Inferior parietal cortex (tissue), 1 donor: Measurements from ENCODE around the gene YIF1A.
"Not testable (repeated sequence)": the region's sequence is repeated elsewhere in the genome, so short reads cannot be mapped to it uniquely, and the experiment has no call there.

Source experiments
- DNase-seq: peaks from one replicate; pipeline ENCODE4 v3.0.0-alpha.2; 2016; ENCODE audit errors: extremely low spot score

The YIF1A gene

DNA sequence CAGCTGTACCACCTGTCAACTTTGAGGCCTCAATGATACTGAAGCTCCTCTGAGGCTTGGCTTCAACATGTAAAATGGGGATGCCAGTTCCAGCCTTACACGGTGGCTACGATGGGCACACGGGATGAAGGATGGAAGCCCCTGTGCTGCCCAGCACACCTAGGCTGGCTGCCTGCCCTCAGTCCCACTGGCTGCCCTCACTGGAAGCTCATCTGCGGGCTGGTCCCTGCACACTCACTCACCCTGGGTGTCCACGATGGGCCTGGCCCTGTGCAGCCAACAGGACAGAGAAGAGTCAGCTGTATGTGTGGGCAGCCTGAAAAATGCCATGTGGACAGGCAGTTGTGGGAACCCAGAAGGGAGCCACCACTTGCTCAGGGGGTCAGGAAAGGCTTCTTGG lies 2.2 kb downstream of the YIF1A start:
- no peak for DNase-seq

DNA sequence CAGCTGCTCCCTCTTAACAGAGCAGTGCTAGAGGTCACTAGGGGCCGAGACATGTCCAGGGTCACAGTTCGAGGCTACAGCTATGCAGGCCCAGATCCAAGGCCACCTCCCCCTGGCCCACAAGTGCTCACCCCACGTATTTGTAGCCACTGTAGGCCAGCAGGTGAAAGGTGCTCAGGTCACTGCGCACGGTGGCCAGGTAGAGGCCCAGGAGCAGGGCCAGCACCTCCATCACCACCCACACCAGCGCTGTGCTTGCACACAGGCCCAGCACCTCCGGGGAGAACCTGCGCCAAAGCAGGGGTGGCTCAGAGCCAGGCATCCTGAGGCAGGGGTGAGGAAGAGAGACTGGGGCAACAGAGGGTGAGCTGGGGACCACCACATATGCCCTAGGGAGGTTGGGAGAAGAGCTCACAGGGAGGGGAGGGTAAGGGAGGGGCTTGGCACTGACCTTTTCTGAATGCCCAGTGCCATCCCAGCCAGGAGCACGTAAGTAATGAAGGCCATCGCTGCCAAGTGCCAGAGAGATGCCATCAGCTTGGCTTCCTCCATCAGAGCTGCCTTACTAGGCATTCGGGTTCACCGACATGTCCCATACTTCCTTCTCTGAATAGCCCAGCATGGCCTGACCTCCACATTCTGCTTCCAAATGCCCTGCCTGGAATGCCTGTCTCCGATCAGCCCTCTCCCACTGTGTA lies 3.5 kb downstream of the YIF1A start:
- DNase-seq: no peak

DNA sequence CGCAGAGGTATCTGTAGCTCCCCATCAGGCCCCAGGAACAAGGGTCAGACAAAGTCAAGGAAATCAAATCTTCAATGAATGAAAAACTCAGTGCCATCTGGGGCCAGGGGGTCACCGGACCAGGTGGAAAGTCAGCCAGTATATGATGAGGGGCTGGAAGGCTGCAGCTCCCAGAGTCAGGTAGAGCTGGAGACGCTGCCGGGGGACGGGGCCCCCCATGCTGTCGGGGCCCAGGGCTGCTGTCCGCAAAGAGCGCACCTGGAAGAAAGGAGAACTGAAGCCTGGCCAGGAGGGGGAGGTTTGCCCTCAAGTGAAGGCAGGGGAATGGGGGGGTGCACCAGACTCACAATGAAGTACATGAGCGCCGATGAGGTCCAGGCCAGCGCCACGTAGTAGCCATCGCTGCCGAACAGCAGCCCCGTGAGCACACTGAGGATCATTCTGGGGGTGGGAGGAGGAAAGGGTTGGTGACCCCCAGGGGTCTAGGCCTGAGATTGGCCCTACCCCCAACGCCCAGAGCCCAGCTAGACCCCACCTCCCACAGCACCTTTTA lies 4.3 kb downstream of the YIF1A start:
- DNase-seq: no peak

DNA sequence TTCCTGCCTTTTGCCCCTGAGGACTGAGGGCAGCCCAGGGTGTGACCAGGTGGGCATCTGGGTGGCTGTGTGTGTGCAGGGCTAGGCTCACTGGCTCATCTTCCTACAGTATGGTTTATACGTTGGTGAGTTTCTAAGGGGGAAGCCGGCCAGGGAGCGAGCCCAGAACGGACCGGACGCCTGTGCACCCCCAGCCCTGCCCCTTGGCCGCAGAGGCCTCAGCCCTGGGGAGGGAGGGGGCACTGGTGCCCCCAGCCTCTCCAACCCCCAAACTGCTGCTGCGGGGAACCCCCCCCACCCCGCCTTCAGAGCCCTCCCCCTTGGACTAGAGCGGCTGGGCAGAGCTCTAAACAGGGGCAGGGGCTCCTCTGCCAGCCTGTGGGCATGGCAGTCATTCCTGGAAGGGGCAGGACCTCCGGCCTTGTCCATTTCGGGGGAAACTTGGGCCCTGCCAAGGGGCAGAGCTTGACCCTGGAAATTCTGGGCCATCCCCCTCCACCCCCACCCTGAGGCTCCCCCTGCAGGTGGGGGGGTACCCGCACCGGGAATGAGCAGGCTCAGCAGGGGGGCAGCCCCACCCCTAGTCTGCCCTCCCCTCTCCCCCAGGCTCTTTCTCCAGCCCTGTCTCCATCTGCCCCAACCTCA lies 5.4 kb downstream of the YIF1A start:
- DNase-seq: no peak

DNA sequence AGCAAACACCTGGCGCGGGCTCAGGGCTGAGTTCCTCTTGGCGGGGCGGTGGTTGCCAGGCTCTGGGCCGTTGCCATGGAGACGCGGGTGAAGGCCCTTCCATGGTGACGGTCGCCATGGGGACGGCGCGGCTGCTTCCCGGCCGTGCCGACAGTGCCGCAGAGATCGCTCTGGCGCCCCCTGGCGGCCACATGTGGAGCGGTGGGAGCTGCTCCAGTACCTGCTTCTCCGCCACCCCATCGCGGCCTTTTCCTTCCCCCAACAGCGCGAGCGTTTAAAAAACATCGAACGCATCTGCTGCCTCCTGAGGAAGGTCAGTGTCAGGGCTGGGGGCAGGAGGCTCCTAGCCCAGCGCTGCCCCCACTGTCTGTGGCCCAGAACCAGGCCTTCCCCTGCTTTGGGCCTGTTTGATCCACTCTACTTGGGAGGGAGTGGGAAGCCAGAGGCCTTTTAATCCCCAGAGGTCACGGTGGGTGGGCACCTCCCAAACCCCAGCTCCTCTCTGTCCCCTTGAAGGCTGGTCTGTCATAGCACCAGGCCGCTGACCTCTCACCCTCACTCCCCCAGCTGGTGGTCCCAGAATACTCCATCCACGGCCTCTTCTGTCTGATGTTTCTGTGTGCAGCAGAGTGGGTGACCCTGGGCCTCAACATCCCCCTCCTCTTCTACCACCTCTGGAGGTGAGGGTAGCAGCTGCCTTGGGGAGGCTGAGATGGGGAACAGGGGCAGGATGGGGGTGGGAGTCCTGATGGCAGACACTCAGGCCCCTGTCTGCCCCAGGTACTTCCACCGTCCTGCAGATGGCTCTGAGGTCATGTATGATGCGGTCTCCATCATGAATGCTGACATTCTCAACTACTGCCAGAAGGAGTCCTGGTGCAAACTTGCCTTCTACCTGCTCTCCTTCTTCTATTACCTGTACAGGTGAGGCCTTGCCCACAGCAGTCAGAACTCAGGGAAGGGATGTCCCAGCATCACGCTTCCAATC lies 6.2 kb downstream of the YIF1A start:
- peak; percentile 97 for DNase-seq

DNA sequence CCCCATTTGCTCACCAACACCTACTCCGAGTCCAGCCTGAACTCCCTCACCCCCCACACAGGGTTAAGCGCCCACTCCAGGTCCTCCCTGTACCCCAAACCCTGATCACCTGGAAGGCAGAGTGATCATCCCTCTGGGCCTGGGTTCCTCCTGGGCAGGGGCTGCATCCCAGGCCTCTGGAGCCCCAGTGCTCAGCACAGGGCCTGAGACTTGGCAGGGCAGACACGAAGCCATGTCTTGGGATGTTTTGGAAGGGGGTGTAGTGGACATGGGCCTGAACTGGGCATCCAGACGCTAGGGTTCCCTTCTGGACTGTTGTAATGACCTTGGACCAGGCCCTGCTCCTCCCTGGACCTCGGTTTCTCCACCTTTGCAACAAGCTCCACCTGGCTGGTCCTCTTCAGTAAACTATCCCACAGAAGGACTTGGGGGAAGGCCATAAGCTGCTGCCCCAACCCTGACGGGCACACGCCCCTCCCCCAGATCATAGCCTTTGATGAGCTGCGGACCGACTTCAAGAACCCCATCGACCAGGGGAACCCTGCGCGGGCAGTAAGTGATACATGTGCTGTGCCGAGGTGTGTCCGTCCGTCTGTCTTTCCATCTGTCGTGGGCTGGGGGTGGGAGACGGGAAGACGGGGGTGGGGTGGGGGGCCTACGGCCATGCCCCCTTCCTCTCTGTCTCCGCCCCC lies 7.0 kb downstream of the YIF1A start:
- no peak for DNase-seq

DNA sequence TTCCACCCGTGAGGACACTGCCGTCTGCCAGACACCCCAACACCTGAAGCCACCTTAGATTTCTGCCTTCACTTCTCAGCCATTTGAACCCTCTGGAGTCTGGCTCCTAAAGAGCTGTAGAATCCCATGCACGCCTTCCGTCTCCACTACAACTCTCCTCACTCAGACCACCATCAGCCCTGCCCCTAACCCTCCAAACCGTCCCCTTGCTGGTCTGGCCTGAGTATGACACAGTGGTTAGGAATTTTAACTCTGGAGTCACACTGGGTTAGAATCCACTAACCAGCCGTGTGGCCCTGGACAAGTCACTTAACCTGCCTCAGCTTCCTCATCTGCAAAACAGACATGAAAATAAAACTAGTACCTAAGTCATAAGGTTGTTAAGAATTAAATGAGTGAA lies 7.9 kb downstream of the YIF1A start:
- no peak for DNase-seq

DNA sequence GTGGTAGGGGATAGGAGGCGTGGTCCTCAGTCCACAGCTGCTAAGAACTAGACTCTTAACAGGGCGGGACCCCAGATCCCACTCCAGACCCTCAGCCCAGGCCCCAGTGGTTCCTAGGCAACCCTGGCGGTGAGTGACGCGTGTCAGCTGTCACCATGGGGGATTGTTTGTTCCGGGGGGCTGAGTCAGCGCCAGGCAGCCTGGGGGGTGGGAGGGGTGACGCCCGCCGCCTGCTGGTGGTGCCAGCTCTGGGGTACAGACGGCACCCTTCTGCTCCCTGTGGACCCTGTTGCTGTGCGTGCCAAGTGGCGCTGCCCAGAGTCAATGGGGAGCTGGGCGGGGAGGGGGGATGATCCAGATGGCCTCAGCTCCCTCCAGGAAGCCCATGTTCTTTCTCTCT lies 8.5 kb downstream of the YIF1A start:
- DNase-seq: no peak

DNA sequence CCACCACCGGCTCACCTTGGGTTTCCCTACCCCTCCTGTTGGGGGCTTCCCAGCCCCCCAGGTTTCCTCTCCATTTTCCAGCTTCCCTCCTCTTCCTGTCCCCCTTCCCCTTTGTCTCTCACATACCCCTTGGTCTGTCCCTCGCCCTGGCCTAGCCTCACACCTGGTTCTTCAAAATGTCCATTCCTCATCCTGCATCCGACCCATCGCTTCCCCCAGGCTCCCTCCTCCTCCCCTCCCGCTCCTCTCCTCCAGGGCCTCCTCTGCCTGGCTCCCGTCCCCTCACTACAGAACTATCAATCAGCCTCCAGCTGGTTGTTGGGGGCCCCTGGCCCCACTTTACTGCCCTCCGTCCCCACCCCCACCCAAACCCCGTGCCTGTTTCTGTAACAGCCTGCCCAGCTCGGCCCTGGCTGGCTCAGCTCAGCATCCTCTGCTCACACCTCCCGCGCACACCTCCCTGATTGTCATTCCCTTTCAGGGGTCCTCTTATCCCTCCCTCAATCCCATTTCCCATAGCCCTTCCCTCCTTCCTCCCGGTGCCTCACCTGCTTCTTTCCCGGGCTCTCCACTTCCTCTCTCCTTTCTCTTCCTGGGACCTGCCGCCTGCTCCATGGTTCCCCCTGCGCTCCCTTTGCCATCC lies 9.7 kb downstream of the YIF1A start:
- DNase-seq: no peak

DNA sequence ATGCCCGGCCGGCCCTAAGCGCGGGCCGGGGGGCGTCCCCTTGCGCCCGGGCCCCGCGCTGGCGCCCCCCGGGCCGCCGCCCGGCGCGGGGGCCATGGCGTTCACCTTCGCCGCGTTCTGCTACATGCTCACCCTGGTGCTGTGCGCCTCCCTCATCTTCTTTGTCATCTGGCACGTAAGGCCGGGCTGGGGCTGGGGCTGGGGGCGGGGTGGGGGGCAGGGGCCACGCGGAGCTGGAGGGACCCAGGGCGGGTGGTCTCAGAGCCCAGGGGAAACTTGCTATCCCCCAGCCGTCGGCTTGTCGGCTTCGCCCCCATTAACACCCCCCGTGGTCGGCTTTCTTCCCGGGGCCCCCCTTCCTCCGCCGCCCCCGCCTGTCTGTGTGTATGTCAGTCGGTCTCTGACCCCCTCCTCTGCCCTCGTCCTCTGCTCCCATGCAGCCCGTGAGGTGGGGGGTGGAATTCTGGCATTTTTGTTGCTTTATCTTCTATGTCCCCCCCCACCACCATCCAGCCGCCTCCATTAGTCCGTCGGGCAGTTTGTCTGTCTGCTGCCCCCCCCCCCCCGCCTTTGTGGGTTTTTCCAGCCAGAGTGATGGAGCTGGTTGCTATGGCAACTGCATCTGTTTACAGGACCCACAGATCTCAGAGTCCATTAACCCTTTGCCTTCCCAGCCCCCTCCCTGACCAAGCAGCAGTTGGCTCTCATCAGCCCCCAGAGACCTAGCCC lies 10.4 kb downstream of the YIF1A start:
- DNase-seq: no peak

DNA sequence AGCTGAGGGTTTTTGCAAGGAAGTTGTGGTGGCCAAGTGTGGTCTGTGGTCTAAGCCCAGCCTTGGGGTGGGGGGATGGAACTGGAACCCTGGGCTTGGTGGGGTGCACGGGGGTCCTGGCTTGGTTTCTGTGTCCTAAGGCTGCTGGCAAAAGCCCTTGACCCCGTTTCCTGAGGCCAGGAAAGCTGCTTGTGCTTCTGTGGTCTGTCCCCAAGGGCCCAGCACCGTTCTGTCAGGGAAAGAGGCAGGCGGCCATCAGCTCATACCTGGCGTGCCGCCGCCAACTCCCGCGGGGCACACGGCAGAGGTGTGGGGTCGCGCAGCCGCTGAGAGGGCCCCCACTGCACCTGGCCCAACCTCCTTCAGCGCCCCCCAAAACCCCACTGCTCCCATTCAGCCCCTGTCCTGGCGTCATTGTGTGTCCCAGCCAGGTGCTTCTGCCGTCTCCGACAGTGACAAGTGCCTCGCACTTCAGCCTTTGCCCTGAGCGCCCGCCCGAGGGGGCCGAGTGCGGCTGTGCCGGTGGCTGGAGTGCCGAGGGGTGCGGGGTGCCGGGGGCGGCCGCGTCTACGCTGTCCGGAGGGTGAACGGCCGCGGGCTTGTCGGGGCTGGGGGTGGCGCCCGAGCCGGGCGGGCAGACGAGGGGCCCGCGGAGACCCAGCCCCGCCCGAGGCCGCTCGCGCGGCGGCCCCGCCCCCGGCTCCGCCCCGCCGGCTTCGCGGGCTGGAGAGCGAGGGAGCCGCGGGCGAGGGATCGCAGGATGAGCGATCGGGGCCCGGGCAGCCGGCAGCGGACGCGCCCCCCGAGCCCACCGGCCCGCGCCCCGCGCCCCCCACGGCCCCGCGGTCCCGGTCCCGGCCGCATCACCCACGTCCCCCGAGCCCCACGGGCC lies 11.2 kb downstream of the YIF1A start, which contains the start of gene CNIH2:
Gene CNIH2, plus strand, starts transcription at position 705 of the 892 bp plus-strand sequence. CDS start 282 bp downstream, outside the sequence.
- no peak for DNase-seq

DNA sequence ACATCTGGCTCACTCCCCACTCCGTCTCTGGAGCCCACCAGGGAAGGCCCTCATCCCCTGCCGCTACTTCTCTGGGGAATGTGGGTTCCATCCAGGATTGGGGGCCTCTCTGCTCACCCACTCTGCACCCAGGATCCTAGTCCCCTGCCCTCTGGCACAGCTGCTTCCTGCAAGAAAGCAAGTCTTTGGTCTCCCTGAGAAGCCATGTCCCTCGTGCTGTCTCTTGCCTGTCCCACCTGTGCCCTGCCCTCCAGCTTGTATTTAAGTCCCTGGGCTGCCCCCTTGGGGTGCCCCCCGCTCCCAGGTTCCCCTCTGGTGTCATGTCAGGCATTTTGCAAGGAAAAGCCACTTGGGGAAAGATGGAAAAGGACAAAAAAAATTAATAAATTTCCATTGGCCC lies 11.9 kb downstream of the YIF1A start:
- not testable (repeated sequence) for DNase-seq

DNA sequence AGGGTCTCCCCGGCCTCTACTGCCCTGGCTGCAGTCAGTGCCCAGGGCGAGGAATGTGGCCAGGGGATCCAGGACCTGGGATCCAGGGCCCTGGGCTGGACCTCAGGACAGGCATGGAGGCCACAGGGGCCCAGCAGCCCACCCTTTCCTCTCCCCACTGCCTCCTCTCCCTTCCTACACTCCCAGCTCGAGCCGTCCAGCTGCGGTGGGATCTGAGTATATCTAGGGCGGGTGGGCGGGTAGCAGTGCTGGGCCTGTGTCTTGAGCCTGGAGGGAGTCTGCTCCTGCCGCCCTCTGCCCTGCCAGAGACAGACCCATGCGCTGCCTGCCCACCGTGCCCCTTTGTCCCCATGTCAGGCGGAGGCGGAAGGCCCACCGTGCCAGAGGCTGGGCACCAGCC lies 12.3 kb downstream of the YIF1A start:
- DNase-seq: not testable (repeated sequence)

DNA sequence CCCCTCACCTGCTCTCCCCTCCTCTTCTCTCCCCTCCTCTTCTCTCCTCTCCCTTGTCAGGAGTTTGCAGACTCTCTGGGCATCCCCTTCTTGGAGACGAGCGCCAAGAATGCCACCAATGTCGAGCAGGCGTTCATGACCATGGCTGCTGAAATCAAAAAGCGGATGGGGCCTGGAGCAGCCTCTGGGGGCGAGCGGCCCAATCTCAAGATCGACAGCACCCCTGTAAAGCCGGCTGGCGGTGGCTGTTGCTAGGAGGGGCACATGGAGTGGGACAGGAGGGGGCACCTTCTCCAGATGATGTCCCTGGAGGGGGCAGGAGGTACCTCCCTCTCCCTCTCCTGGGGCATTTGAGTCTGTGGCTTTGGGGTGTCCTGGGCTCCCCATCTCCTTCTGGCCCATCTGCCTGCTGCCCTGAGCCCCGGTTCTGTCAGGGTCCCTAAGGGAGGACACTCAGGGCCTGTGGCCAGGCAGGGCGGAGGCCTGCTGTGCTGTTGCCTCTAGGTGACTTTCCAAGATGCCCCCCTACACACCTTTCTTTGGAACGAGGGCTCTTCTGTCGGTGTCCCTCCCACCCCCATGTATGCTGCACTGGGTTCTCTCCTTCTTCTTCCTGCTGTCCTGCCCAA lies 12.8 kb downstream of the YIF1A start:
- DNase-seq: no peak

DNA sequence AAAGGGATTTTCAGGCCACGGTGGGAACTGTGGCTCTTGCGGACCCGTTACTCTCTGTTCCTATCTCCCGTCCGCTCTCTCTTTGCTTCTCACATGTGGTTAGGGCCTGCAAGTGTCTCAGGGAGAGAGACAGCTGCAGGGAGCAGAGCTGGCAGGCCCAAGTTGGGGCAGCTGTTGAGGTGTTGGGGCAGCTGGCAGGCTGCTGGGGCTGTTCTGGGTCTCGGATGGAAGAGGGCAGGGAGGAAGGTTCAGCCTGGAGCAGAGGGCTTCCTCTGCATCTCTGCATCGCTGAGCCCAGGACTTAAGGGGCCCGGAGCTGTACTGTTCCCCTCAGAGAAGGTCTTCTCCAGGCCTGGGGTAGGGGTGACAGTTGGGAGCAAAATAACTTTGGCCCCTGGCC lies 13.5 kb downstream of the YIF1A start:
- DNase-seq: no peak

DNA sequence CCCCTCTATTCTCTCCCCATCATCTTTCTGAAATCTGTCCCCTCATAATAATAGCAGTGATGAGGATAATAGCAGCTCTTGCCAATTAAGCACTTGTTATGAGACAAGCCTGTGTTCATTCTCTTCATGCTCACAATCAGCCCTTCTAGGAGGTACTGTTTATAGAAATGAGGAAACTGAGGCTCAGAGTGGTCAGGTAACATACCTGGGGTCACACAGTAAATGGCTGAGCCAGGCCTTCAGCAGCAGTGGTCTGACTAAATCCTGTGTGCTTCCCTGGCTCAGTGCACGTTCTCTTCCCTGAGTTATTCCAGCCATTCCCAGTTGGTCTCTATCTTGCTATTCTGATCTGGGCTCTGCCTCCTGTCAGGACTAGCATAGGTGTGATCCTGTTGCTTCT lies 14.7 kb downstream of the YIF1A start:
- DNase-seq: no peak

DNA sequence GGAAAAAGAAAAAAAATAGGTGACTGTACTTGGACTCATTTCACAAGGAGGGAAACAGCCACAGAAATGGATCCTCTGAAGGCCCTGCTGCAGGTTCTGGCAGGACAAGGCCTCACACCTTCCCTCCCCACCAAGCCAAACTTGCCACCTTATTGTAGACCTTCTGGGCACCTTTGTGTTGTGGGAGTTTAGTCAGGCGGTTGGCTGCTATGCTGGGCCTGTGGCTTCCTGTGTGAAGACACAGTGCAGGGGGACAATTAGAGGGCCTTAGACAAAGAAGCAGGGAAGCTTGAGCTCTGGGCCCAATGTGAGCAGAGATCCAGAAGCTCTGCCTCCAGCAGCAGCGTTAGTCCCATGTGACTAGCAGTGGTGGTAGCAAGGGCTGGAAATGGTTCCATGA lies 16.3 kb downstream of the YIF1A start:
- no peak for DNase-seq

DNA sequence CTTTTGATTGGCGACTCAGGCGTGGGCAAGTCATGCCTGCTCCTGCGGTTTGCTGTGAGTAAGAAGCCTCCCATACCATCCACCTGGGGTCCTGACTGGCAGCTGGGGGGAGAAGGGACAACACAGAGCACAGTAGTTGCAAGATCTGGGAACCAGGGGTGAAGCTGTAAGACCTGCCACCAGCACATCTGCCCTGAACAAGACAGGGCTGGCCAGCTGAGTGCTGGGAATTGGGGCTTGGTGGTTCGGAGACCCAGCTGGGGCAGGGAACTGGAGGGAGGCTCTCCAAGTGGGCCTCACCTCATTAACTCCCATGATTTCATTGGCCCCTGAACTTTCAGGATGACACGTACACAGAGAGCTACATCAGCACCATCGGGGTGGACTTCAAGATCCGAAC lies 17.1 kb downstream of the YIF1A start:
- DNase-seq: no peak
